Transverse colon (tissue), 4 donors: Measurements from ENCODE around the gene ARHGEF16. TPM values are rescaled to one million over a fixed set of nuclear protein-coding genes. Genes with fewer than 3 reads are reported as not detected.

Experiments
- DNase-seq: peaks from one replicate; pipeline ENCODE4 v3.0.0-alpha.2; 2019
- H3K27ac ChIP-seq, 4 donors: fragments of 200-600 bp; sonication (generic); 2 replicates each; pipeline ENCODE4 v1.5.1; 2016 to 2018; ENCODE audit warnings: inconsistent platforms in 4 of 4
- H3K27me3 ChIP-seq: fragments of 200-600 bp; sonication (generic); 2 replicates; pipeline ENCODE4 v1.5.1; 2017; ENCODE audit warnings: inconsistent platforms
- H3K36me3 ChIP-seq, 4 donors: fragments of 200-600 bp; sonication (generic); 2 replicates each; pipeline ENCODE4 v1.5.1; 2017 to 2019; ENCODE audit warnings: inconsistent platforms in 4 of 4
- H3K4me1 ChIP-seq, 4 donors: fragments of 200-600 bp; sonication (generic); 2 replicates each; pipeline ENCODE4 v1.5.1; 2017 to 2020; ENCODE audit warnings: inconsistent platforms in 4 of 4
- H3K4me3 ChIP-seq, 4 donors: fragments of 200-600 bp; sonication (generic); 1 replicate in 1 of 4; 2 replicates in 3 of 4; pipeline versions ENCODE4 v1.5.1 to v1.6.1; 2017 to 2019; ENCODE audit warnings: inconsistent platforms in 4 of 4
- H3K9me3 ChIP-seq, 2 donors: fragments of 200-600 bp; sonication (generic); 2 replicates each; pipeline ENCODE4 v1.5.1; 2017 to 2019; ENCODE audit warnings: inconsistent platforms in 2 of 2
- CTCF ChIP-seq, 5 experiments: fragments of 200-600 bp in 3 of 5; fragments of 450-650 bp in 2 of 5; sonication (generic) in 3 of 5; IDR thresholded peaks; 1 replicate in 2 of 5; 2 replicates in 3 of 5; pipeline ENCODE4 v1.5.1; 2016 to 2017; ENCODE audit warnings: antibody characterized with exemption in 5 of 5, inconsistent platforms in 3 of 5, mild to moderate bottlenecking in 2 of 5, moderate library complexity in 1 of 5
- EP300 ChIP-seq: sonication (generic); formaldehyde crosslinking; IDR thresholded peaks from one replicate; pipeline ENCODE4 v1.6.1; 2017; ENCODE audit warnings: antibody characterized with exemption, low read depth
- POLR2A ChIP-seq: fragments of 450-650 bp; IDR thresholded peaks from one replicate; pipeline ENCODE4 v1.6.1; 2016; ENCODE audit warnings: antibody characterized with exemption, mild to moderate bottlenecking, moderate library complexity
- POLR2AphosphoS5 ChIP-seq, 3 donors: sonication (generic); formaldehyde crosslinking; IDR thresholded peaks; one replicate each; pipeline ENCODE4 v1.6.1; 2016; ENCODE audit warnings: antibody characterized with exemption in 3 of 3
- WGBS, 2 donors: methylation state at CpG; one replicate each; pipeline ENCODE4 v1.1.5; 2018; ENCODE audit warnings: low coverage in 1 of 2; 5-methylcytosine and 5-hydroxymethylcytosine counted together
- in situ Hi-C, 4 donors: fragments of 200-750 bp; cut with MboI; loops; one replicate each; pipeline versions ENCODE4 v1.15.0 to v1.15.1; 2017; ENCODE audit warnings: low sequenced_read_pairs in 3 of 4, low pct_ligation_motif_present in 1 of 4, low pct_unique_long_range_greater_than_20kb in 1 of 4
- intact Hi-C: fragments of 100-400 bp; cut with DNase I; formaldehyde crosslinking; loops from one replicate; pipeline ENCODE4 v1.15.1; 2023; ENCODE audit warnings: low total_unique reads
- total RNA-seq, 4 donors: library from RNA; depleted of rRNA; stranded (reverse); fragments of >200 nt; gene quantifications; one replicate each; pipeline ENCODE4 v1.1.0, GENCODE V29; 2016

The ARHGEF16 gene
- total RNA-seq, 4 donors from 2014 or later, result 104 to 240 (median 145) TPM

GRCh38 chr1:3470650-3471355 lies 16.3 kb downstream of the ARHGEF16 start:
- Histone ChIP-seq H3K36me3 (no peaks in the 10 kb centered on the region), H3K27me3 (no peaks in the 10 kb centered on the region), H3K4me3 (no peak overlapping the region), H3K27ac (no peak overlapping the region), H3K9me3 (no peaks in the 10 kb centered on the region), H3K4me1 (peaks cover 0 to 7% (median 0%) of the 10 kb centered on the region in 4 donors)
- TF ChIP-seq CTCF (IDR thresholded peaks at IDR 0.05) (no peak), EP300 (no peak), POLR2A (no peak), POLR2AphosphoS5 (IDR thresholded peaks at IDR 0.05) (no peak)
- intact Hi-C loops (no loop called here), in situ Hi-C loops (no loop called here)
- WGBS, 2 donors, result 78 to 86% methylated on average over 5 to 21 of the region's 22 CpGs
- no peak for DNase-seq

- H3K4me1 ChIP-seq, result peaks cover 0 to 7% (median 0%) of the 10 kb centered on the region in 4 donors
- H3K27ac ChIP-seq, result no peak overlapping the region
- intact Hi-C loops (no loop called here), in situ Hi-C loops (no loop called here)
- peak in 3 of 5 experiments; percentile 7 to 29 (median 17) for TF ChIP-seq CTCF (IDR thresholded peaks at IDR 0.05)
- no peak for TF ChIP-seq EP300
- no peak overlapping the region for H3K4me3 ChIP-seq
- no peak for DNase-seq
- H3K36me3 ChIP-seq, result no peaks in the 10 kb centered on the region
- 44% methylated on average over 23 of the region's 25 CpGs; no CpG with 5 or more reads in 1 of the 2 donors for WGBS, 2 donors
- H3K27me3 ChIP-seq, result no peaks in the 10 kb centered on the region
- no peaks in the 10 kb centered on the region for H3K9me3 ChIP-seq
Measured at GRCh38 chr1:3471356-3472087, 17.1 kb downstream of the ARHGEF16 start.

- DNase-seq, result no peak
- in situ Hi-C loops (no loop called here), intact Hi-C loops (no loop called here)
- Histone ChIP-seq H3K4me1 (peaks cover 0 to 7% (median 0%) of the 10 kb centered on the region in 4 donors), H3K4me3 (no peak overlapping the region), H3K36me3 (no peaks in the 10 kb centered on the region), H3K27me3 (no peaks in the 10 kb centered on the region), H3K9me3 (no peaks in the 10 kb centered on the region), H3K27ac (no peak overlapping the region)
- WGBS, 2 donors, result 78% methylated on average over 24 of the region's 25 CpGs; no CpG with 5 or more reads in 1 of the 2 donors
- TF ChIP-seq EP300, result no peak
- TF ChIP-seq POLR2A, result no peak
- no peak for TF ChIP-seq CTCF (IDR thresholded peaks at IDR 0.05)
- no peak for TF ChIP-seq POLR2AphosphoS5 (IDR thresholded peaks at IDR 0.05)
Measured at GRCh38 chr1:3472088-3472850, 17.8 kb downstream of the ARHGEF16 start.

GRCh38 chr1:3472906-3473305 lies 18.4 kb downstream of the ARHGEF16 start:
- 86% methylated on average over 17 of the region's 17 CpGs; no CpG with 5 or more reads in 1 of the 2 donors for WGBS, 2 donors
- H3K36me3 ChIP-seq, result no peaks in the 10 kb centered on the region
- in situ Hi-C loops, result no loop called here

More at GRCh38 chr1:3472906-3473305, 18.4 kb downstream of the ARHGEF16 start:
- Histone ChIP-seq H3K27me3 (no peaks in the 10 kb centered on the region), H3K4me3 (no peak overlapping the region), H3K27ac (no peak overlapping the region), H3K9me3 (no peaks in the 10 kb centered on the region), H3K4me1 (peaks cover 0 to 7% (median 0%) of the 10 kb centered on the region in 4 donors)
- TF ChIP-seq POLR2A (no peak), CTCF (IDR thresholded peaks at IDR 0.05) (no peak), POLR2AphosphoS5 (IDR thresholded peaks at IDR 0.05) (no peak), EP300 (no peak)
- intact Hi-C loops, result no loop called here
- DNase-seq, result no peak
